Dendritic cell treated with granulocyte-macrophage colony-stimulating factor and Interleukin-4, amounts not matched to agents 40 ng/mL and 50 ng/mL, for 4 days (primary cell): ENCODE data around the gene RLN3.

Experiments
- H3K27ac Mint-ChIP-seq: one replicate; pipeline ENCODE4 v1.8.0; 2022; ENCODE audit warnings: mild to moderate bottlenecking, mixed read lengths
- H3K27me3 Mint-ChIP-seq: one replicate; pipeline ENCODE4 v1.8.0; 2022; ENCODE audit warnings: mild to moderate bottlenecking, mixed read lengths
- H3K36me3 Mint-ChIP-seq: one replicate; pipeline ENCODE4 v1.8.0; 2022; ENCODE audit warnings: low read depth, mixed read lengths
- H3K4me1 Mint-ChIP-seq: one replicate; pipeline ENCODE4 v1.8.0; 2022; ENCODE audit warnings: low read depth, mixed read lengths
- H3K4me3 Mint-ChIP-seq: one replicate; pipeline ENCODE4 v1.8.0; 2022; ENCODE audit warnings: mild to moderate bottlenecking, moderate library complexity, mixed read lengths
- H3K9me3 Mint-ChIP-seq: one replicate; pipeline ENCODE4 v1.8.0; 2022; ENCODE audit warnings: mixed read lengths
- intact Hi-C: fragments of 100-400 bp; cut with micrococcal nuclease; formaldehyde crosslinking; loops from one replicate; pipeline ENCODE4 v1.15.0; 2022

RLN3 gene

DNA sequence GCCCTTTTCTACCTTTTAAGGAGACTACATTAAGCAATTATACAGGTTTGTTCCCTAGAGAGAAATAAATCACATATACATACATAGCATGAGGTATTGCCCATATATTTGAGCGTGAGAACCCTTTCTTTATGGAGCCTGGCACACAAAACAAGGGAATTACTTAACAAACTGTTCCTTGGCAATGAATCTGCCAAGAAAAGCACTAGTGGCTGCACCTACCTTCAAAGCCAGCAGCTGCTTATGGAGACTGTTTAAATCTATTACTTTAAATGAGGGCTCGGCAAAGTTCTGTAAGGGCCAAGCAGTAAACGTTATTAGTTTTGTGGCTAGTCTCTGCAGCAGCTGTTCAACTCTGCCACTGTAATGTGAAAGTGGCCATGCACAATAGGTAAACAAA lies 28.9 kb upstream of the RLN3 start:
- Mint-ChIP-seq H3K27ac (no peak overlapping the region), H3K36me3 (peaks cover 57% of the 10 kb centered on the region), H3K4me3 (no peak overlapping the region), H3K9me3 (no peaks in the 10 kb centered on the region), H3K27me3 (no peaks in the 10 kb centered on the region), H3K4me1 (peaks cover 64% of the 10 kb centered on the region)
- intact Hi-C loops, result no loop called here

DNA sequence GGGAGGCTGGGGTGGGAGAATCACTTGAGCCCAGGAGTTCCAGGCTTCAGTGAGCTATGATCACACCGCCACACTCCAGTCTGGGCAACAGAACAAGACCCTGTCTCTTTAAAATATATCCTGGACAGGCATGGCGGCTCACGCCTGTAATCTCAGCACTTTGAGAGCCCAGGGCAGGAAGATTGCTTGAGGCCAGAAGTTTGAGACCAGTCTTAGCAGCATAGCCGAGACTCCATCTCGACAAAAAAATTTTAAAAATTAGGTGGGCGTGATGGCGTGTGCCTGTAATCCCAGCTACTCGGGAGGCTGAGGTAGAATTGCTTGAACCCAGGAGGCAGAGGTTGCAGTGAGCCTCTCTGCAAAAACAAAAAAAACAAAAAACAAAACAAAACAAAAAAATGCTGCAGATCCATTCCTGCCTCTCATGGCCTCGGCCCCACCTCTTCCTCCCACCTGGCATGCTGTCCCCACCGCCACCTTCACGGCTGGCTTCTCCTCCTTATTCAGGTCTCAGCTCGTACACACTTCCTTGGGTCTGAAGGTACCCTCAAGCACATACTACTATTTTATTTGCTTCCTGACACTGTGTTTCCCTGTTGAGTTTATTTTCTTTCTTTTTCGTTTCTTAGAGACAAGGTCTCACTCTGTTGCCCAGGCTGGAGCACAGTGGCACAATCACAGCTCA lies 27.1 kb upstream of the RLN3 start:
- no peak overlapping the region for H3K4me3 Mint-ChIP-seq
- H3K36me3 Mint-ChIP-seq, result peaks cover 47% of the 10 kb centered on the region
- intact Hi-C loops, result no loop called here
- no peaks in the 10 kb centered on the region for H3K9me3 Mint-ChIP-seq
- H3K27me3 Mint-ChIP-seq, result no peaks in the 10 kb centered on the region
- H3K4me1 Mint-ChIP-seq, result peaks cover 71% of the 10 kb centered on the region
- H3K27ac Mint-ChIP-seq, result peak overlapping the region; percentile 100

DNA sequence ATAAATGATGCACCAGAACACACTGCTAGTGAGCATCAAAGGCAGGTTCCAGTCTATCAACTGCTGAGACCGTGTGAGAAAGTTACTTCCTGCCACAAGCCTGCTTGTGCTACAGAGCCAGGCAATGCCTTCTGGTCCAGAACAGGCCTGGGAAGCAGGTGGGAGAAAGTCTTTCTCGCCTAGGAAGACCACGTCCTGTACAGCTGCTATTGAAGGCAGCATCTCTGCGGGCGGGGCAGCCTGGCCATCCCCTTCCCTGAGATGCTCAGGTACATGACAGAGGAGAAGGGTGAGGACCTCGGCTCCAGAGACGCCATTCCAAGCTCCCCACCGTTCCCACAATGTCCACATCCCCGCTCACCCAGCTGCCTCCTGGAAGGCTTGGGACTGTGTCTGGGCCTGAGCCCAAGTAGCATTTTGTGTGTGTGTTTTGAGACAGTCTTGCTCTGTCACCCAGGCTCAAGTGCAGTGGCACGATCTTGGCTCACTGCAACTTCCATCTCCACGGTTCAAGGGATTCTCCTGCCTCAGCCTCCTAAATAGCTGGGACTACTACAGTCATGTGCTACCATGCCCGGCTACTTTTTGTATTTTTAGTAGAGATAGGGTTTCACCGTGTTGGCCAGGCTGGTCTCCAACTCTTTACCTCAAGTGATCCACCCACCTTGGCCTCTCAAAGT lies 25.2 kb upstream of the RLN3 start:
- Mint-ChIP-seq H3K27ac (peak overlapping the region; percentile 100), H3K9me3 (no peaks in the 10 kb centered on the region), H3K36me3 (peaks cover 43% of the 10 kb centered on the region), H3K27me3 (no peaks in the 10 kb centered on the region), H3K4me1 (peaks cover 68% of the 10 kb centered on the region), H3K4me3 (no peak overlapping the region)
- intact Hi-C loops, result no loop called here

DNA sequence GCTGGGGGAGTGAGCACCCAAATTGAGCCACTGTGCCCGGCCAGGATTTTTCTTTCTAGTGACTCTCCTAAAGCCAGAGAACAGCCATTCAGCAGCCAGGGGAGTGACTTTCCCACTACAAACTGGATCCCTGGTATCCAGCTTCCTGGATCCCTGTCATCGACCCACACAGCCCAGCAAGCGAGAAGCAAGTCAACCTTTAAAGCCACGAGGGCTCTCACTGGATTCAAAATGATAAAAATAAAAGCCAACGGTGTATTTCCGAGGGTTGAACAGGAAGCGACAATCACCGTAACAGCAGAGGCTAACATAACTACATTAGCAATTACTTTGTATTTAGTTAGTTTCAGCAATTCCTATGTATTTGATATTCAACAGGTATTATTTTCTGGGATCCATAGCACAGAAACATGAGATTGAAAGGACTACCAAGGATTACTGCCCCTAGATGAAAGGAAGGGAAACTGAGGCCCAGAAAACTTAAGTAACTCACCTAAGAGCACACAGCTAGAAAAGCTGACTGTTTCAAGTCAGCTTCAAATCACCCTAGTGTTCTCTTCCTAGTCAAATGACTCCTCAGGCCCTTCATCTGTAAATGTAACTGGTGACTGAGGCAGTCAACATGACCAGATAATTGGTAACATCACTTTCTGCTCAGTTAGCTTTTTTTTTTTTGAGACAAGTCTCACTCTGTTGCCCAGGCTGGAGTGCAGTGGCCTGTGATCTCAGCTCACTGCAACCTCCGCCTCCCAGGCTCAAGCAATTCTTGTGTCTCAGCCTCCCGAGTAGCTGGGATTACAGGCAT lies 24.5 kb upstream of the RLN3 start:
- peaks cover 35% of the 10 kb centered on the region for H3K36me3 Mint-ChIP-seq
- intact Hi-C loops, result loop anchor here (2.0 kb wide), 2 partner anchors 17 to 25 kb away; no protein-coding TSS in a partner anchor
- H3K9me3 Mint-ChIP-seq, result no peaks in the 10 kb centered on the region
- H3K4me1 Mint-ChIP-seq, result peaks cover 62% of the 10 kb centered on the region
- peak overlapping the region; percentile 100 for H3K27ac Mint-ChIP-seq
- H3K27me3 Mint-ChIP-seq, result no peaks in the 10 kb centered on the region
- H3K4me3 Mint-ChIP-seq, result no peak overlapping the region

DNA sequence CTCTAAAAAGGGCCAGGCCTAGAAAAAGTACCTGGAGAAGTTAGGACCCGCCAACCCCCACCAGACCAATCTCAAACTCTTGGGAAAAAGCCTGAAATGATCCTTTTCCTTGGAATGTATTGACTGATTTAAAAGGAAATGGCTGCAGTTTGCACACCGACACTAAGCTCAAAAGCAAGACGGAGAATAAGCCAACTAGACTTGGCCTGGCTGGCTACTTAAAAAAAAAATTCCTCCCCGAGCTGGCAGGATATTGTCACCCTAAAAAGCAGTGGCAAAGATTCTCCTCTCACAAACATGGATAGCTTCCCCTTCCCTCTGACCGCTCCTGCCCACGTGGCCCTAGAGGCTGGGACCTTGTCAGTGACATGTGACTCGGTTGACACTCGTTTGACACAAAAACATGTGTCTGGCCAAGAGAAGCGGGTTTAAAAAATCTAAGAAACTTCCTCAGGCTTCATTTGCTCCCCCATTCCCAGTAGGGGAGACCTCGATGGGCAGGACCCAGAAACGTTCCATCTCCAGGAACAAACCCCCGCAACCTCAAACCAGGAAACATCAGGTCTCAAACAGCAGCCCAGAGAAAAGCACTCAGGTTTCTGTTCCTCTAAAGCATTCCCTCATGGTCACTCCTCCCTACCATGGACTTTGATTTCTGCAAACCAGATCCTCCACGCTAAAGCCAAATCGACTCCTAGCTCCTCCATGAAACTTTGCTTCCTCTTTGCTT lies 23.2 kb upstream of the RLN3 start:
- intact Hi-C loops, result loop anchor here (1.0 to 5.0 kb wide), 4 partner anchors 18 to 52 kb away; partner anchors contain the start of gene DCAF15
- Mint-ChIP-seq H3K36me3 (peaks cover 27% of the 10 kb centered on the region), H3K4me3 (peak overlapping the region; percentile 75), H3K27ac (peak overlapping the region; percentile 100), H3K27me3 (no peaks in the 10 kb centered on the region), H3K9me3 (no peaks in the 10 kb centered on the region), H3K4me1 (peaks cover 67% of the 10 kb centered on the region)

DNA sequence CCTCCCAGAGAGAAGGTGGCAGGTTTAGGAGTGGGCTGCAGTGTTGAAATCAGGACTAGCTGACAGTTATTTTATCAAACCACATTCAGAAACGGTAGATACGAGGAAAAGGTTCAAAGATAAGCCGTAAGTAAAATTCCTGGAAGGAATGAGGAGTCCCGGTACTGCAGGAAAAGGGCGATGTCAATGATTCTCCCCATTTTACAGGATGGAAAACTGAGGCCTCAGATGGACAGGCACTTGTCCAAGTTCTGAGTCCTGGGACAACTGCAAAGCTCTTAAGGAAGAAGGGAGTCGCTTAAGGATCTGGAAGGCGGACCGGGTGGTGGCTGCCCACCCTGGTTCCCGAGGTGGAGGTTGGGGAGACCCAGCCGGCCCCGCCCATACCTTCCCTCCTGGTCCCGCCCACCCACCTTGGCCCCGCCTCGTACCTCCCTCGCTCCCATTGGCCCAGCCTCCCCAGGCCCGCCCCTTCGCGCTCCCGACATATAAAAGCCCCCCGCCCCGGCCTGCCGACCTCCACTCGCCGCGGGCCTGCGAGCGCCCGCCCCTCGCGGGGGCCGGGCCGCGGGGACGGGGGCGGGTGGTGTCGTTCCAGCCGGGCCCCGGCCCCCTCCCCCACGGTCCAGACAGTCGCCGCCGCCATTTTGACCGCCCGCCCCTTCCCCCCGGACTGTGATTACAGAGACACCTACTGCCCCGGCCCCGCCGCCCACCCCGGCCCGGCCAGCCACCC lies 22.4 kb upstream of the RLN3 start:
- Mint-ChIP-seq H3K27ac (peak overlapping the region; percentile 100), H3K4me1 (peaks cover 63% of the 10 kb centered on the region)

DNA sequence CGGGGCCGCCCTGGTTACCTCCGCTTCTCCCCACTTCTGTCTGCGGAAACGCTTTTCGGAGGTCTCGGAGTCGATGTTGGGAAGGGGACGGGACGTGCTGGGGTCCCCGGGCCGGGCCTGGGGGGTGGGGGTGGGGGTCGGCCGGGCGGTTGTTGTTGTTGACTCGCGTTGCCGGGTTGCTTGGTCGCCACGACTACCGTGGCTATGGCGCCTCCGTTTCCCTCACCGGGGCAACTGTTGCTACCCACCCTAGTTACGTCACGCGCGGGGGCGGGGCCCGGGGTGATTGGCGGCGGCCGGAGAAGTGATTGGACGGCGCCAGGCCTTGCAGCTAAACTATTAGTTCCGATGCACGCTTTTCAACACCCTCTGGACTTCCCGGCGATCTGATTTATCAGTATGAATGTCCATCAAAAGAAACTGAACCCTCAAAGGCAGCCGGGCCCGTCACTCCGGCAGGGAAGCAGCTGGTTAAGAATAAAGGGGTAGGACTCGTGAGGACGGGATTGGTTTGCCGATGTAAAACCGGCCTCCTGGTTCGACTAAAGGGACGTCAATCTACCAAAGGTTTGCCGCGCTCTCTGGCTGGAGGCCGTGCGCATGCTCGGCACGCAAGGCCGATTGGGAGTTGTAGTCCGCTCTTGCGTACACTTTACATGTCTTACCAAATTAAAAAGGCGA lies 21.7 kb upstream of the RLN3 start, which contains the start of gene RFX1:
Gene RFX1, minus strand, starts transcription at position 236 of the 681 bp plus-strand sequence. CDS start 12,477 bp downstream, outside the sequence.
- Mint-ChIP-seq H3K27ac (peak within 1 kb of the TSS; percentile 100), H3K4me1 (peaks cover 62% of the 10 kb centered on the region), H3K36me3 (peaks cover 13% of the 10 kb centered on the region), H3K9me3 (no peaks in the 10 kb centered on the region), H3K27me3 (no peaks in the 10 kb centered on the region), H3K4me3 (peak within 1 kb of the TSS; percentile 95)
- intact Hi-C loops, result loop anchor here (2.0 to 5.0 kb wide), 2 partner anchors 17 to 36 kb away; no protein-coding TSS in a partner anchor

More for the DNA sequence above, 22.4 kb upstream of the RLN3 start:
- H3K36me3 Mint-ChIP-seq, result peaks cover 20% of the 10 kb centered on the region
- peak overlapping the region; percentile 95 for H3K4me3 Mint-ChIP-seq
- H3K27me3 Mint-ChIP-seq, result no peaks in the 10 kb centered on the region
- H3K9me3 Mint-ChIP-seq, result no peaks in the 10 kb centered on the region
- intact Hi-C loops, result loop anchor here (1.0 to 5.0 kb wide), 5 partner anchors 17 to 53 kb away; partner anchors contain the start of gene DCAF15

DNA sequence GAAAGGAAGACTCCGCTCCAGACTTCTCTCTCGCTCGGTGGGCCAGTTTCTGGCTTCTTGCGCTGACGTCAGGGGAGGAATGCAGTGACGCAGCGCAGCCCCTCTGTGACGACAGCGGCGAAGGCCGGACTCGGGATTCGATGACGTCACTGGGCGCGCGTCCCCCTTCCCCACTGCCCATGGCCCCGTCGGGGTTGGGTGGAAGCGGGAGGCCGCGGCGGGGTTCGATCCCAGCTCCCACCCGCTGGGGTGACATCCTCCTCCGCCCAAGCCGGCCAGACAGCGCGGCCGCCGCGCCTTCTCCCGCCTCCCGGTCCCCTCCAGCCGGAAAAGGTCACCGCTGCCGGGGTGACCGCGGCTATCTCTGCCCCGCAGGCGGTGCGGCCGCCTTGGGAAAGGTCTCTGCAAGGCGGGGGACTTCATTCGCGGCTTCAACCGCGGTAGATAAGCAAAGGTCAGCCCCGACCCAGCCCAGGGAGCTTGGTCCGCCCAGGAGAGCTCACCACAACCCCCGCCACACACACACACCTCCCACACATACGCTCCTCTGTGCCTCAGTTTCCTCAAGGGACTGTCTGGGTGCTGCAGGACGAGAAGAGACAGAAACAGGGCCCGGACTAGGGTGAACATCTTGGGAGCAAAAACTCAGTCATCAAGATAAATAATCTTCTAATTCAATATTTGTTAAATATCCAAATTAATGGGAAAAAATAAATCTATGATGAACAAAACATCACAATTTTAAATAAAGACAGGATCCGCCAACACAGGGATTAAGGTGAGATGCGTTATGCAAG lies 21.0 kb upstream of the RLN3 start:
- Mint-ChIP-seq H3K27me3 (no peaks in the 10 kb centered on the region), H3K4me1 (peaks cover 54% of the 10 kb centered on the region), H3K36me3 (peaks cover 12% of the 10 kb centered on the region), H3K4me3 (peak overlapping the region; percentile 95), H3K9me3 (no peaks in the 10 kb centered on the region), H3K27ac (peak overlapping the region; percentile 100)
- intact Hi-C loops, result loop anchor here (2.0 to 5.0 kb wide), 2 partner anchors 16 to 35 kb away; no protein-coding TSS in a partner anchor

DNA sequence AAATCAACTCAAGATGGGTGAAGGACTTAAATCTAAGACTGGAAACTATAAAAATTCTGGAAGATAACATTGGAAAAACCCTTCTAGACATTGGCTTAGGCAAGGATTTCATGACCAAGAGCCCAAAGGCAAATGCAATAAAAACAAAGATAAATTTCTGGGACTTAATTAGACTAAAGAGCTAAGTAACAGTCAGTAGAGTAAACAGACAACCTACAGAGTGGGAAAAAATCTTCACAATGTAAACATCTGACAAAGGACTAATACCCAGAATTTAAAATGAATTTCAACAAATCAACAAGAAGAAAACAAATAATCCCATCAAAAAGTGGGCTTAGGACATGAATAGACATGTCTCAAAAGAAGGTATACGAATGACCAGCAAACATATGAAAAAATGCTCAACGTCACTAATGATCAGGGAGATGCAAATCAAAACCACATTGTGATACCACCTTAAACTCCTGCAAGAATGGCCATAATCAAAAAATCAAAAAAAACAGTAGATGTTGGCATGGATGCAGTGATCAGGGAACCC lies 15.5 kb upstream of the RLN3 start:
- Mint-ChIP-seq H3K4me3 (no peak overlapping the region), H3K9me3 (no peaks in the 10 kb centered on the region), H3K36me3 (no peaks in the 10 kb centered on the region), H3K27ac (no peak overlapping the region), H3K27me3 (no peaks in the 10 kb centered on the region), H3K4me1 (peaks cover 21% of the 10 kb centered on the region)
- intact Hi-C loops, result no loop called here

DNA sequence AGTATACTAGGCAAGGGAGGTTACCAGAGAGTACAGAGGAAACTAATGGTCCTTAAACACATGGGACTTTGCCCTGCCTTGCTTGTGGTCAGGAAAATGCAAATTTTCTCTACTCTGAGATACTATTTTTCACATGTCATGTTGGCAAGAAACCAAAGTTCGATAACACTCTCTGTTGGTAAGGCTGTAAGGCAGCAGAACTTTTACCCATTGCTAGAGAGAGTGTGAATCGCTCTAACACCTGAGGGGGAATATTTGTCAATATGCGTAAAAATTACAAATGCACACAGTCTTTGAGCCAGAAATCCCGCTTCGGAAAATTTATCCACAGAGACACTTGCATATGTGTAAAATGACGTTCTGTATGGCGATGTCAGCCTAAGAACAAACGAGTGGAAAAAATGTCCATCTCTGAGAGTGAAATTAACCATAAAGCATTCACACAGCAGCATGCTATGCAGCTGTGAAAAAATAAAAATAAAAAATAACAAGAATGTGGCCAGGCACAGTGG lies 12.4 kb upstream of the RLN3 start:
- Mint-ChIP-seq H3K27me3 (no peaks in the 10 kb centered on the region), H3K36me3 (no peaks in the 10 kb centered on the region), H3K4me3 (no peak overlapping the region), H3K9me3 (no peaks in the 10 kb centered on the region), H3K27ac (no peak overlapping the region), H3K4me1 (peaks cover 23% of the 10 kb centered on the region)
- intact Hi-C loops, result no loop called here

DNA sequence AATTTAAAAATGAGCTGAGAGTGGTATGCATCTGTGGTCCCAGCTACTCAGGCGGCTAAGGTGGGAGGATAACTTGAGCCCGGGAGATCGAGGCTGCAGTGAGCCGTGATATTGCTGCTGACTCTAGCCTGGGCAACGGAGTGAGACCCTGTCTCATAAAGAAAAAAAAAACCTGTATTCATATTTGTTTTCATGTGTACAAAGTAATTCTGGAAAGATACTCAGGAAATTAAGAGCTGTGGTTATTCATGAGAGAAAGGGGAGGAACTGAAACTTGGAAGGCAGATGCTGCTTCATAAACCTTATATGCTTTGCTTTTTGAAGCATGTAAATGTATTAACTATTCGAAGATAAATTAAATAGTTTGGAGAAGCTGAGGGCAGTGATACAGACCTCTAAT lies 8.8 kb upstream of the RLN3 start:
- intact Hi-C loops, result no loop called here
- Mint-ChIP-seq H3K4me3 (peak overlapping the region; percentile 34), H3K27ac (peak overlapping the region; percentile 22), H3K36me3 (no peaks in the 10 kb centered on the region), H3K27me3 (no peaks in the 10 kb centered on the region), H3K9me3 (no peaks in the 10 kb centered on the region), H3K4me1 (peaks cover 39% of the 10 kb centered on the region)
